Neuronal stem cell (in vitro differentiated cells): ENCODE results near the gene HNRNPC.

Experiments used
- DNase-seq: peaks from one replicate; pipeline ENCODE4 v3.0.0-alpha.2; 2013; ENCODE audit warnings: low spot score
- H2AFZ ChIP-seq: one replicate; pipeline ENCODE4 v1.6.1; 2013; ENCODE audit warnings: mild to moderate bottlenecking, low read length, inconsistent platforms
- H2AK5ac ChIP-seq: 2 replicates; pipeline ENCODE4 v1.6.1; 2013; ENCODE audit warnings: low read depth, mild to moderate bottlenecking, inconsistent platforms, low read length, moderate library complexity, mixed read lengths
- H2BK120ac ChIP-seq: 2 replicates; pipeline ENCODE4 v1.6.1; 2013; ENCODE audit warnings: low read depth, mild to moderate bottlenecking, inconsistent platforms, low read length, moderate library complexity, mixed read lengths
- H2BK12ac ChIP-seq: one replicate; pipeline ENCODE4 v1.6.1; 2013; ENCODE audit warnings: low read length, inconsistent platforms
- H2BK15ac ChIP-seq: 2 replicates; pipeline ENCODE4 v1.6.1; 2013; ENCODE audit warnings: mild to moderate bottlenecking, low read length, inconsistent platforms, mixed read lengths
- H2BK5ac ChIP-seq: one replicate; pipeline ENCODE4 v1.6.1; 2013; ENCODE audit warnings: inconsistent platforms, mild to moderate bottlenecking, low read length, moderate library complexity
- H3K14ac ChIP-seq: one replicate; pipeline ENCODE4 v1.6.1; 2013; ENCODE audit warnings: low read length, inconsistent platforms
- H3K18ac ChIP-seq: 2 replicates; pipeline ENCODE4 v1.6.1; 2013; ENCODE audit warnings: low read length, inconsistent platforms
- H3K23ac ChIP-seq: 2 replicates; pipeline ENCODE4 v1.6.1; 2013; ENCODE audit warnings: low read depth, mild to moderate bottlenecking, mixed read lengths, low read length, inconsistent platforms; ENCODE audit not compliant: poor library complexity
- H3K27ac ChIP-seq: replicated peaks from 3 replicates; pipeline ENCODE4 v1.5.1; 2013; ENCODE audit warnings: low read length, inconsistent platforms
- H3K27me3 ChIP-seq, 3 experiments: 2 replicates each; pipeline ENCODE4 v1.6.1; 2013; ENCODE audit warnings: low read length in 3 of 3, mild to moderate bottlenecking in 2 of 3, inconsistent platforms in 1 of 3, low read depth in 1 of 3, mixed read lengths in 1 of 3, moderate library complexity in 1 of 3; ENCODE audit not compliant: control insufficient read depth in 3 of 3, insufficient read depth in 3 of 3
- H3K36me3 ChIP-seq, 2 donors: replicated peaks in 1 of 2; 2 replicates each; pipeline ENCODE4 v1.6.1; 2013; ENCODE audit warnings: low read length in 2 of 2; ENCODE audit not compliant: control insufficient read depth in 2 of 2, insufficient read depth in 2 of 2
- H3K4ac ChIP-seq: 2 replicates; pipeline ENCODE4 v1.6.1; 2013; ENCODE audit warnings: inconsistent platforms, mild to moderate bottlenecking, low read length, moderate library complexity
- H3K4me1 ChIP-seq, 2 donors: 1 replicate in 1 of 2; 2 replicates in 1 of 2; pipeline ENCODE4 v1.6.1; 2013; ENCODE audit warnings: low read length in 2 of 2, low read depth in 1 of 2; ENCODE audit not compliant: control insufficient read depth in 2 of 2, insufficient read depth in 1 of 2
- H3K4me2 ChIP-seq: one replicate; pipeline ENCODE4 v1.6.1; 2013; ENCODE audit warnings: mild to moderate bottlenecking, low read length, inconsistent platforms; ENCODE audit not compliant: insufficient read depth, poor library complexity, severe bottlenecking
- H3K4me3 ChIP-seq, 2 donors: 2 replicates each; pipeline ENCODE4 v1.5.1; 2013; ENCODE audit warnings: low read length in 2 of 2, mild to moderate bottlenecking in 2 of 2, inconsistent platforms in 1 of 2, moderate library complexity in 1 of 2
- H3K79me1 ChIP-seq: one replicate; pipeline ENCODE4 v1.6.1; 2013; ENCODE audit warnings: low read depth, mild to moderate bottlenecking, inconsistent platforms, low read length, moderate library complexity
- H3K9ac ChIP-seq: one replicate; pipeline ENCODE4 v1.6.1; 2013; ENCODE audit warnings: mild to moderate bottlenecking, low read depth, low read length, inconsistent platforms; ENCODE audit not compliant: poor library complexity
- H3K9me3 ChIP-seq, 2 donors: replicated peaks in 1 of 2; 2 replicates each; pipeline versions ENCODE3 to v1.6.1; 2013; ENCODE audit warnings: low read length in 2 of 2, mild to moderate bottlenecking in 2 of 2, inconsistent platforms in 1 of 2, low read depth in 1 of 2, mixed read lengths in 1 of 2, moderate library complexity in 1 of 2; ENCODE audit not compliant: control insufficient read depth in 2 of 2, insufficient read depth in 1 of 2
- H4K8ac ChIP-seq: one replicate; pipeline ENCODE4 v1.6.1; 2013; ENCODE audit warnings: low read depth, mild to moderate bottlenecking, inconsistent platforms, low read length, moderate library complexity
- H4K91ac ChIP-seq: one replicate; pipeline ENCODE4 v1.6.1; 2013; ENCODE audit warnings: low read length, low read depth, mild to moderate bottlenecking, inconsistent platforms; ENCODE audit not compliant: poor library complexity
- WGBS, 2 donors: extraction: QIAGEN DNeasy Blood & Tissue Kit; methylation state at CpG; one replicate each; pipeline ENCODE4 v1.1.7; 2013; ENCODE audit warnings: missing lambda C conversion rate in 2 of 2, mixed read lengths in 1 of 2; ENCODE audit not compliant: insufficient read length in 2 of 2, insufficient replicate concordance in 1 of 2; ENCODE audit errors: extremely low coverage in 2 of 2; 5-methylcytosine and 5-hydroxymethylcytosine counted together

HNRNPC gene

DNA sequence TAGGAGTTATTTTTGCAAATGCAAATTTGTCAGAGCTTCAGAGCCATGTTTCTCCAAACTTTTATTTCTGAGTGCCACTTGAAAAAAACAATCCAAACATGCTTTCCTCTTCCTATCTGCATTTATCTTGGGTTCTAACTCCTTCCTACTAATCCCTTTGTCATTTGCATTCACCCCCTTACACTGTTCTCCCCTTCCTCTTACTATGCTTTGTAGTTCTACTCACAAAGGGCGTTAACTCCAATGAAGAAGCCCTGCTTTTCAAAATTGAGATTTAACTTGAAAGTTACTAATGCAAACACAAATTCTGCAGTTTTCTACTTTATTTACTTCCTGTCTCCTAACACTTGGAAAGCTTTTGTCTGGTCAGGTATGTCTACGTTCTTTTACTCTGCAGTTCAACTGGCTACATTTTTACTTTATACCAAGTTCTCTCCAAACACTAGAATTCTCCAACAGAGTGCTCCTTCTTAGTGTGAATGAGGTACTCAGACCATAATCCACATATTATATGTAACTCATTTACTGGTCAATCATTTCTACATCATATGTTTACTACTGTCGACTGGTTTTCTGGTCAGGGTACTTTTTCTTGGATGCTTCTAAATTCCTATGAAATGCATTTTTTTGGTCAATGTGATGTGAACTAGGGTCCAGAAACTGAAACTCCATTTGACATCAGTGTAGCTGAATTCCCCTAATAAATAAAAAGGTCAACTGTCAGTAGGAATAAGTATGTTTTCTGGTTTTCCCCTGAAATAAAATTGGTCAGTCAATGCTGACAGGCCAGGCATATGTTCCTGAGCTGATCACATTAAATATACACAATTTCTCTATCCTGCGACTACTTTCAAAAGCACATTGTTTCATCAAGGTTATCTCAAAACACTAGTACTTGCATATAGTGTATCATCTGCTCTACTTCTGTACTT, 62.2 kb downstream of the HNRNPC start:
- Histone ChIP-seq H4K8ac (no peak overlapping the region), H3K9me3 (no peaks in the 10 kb centered on the region)

DNA sequence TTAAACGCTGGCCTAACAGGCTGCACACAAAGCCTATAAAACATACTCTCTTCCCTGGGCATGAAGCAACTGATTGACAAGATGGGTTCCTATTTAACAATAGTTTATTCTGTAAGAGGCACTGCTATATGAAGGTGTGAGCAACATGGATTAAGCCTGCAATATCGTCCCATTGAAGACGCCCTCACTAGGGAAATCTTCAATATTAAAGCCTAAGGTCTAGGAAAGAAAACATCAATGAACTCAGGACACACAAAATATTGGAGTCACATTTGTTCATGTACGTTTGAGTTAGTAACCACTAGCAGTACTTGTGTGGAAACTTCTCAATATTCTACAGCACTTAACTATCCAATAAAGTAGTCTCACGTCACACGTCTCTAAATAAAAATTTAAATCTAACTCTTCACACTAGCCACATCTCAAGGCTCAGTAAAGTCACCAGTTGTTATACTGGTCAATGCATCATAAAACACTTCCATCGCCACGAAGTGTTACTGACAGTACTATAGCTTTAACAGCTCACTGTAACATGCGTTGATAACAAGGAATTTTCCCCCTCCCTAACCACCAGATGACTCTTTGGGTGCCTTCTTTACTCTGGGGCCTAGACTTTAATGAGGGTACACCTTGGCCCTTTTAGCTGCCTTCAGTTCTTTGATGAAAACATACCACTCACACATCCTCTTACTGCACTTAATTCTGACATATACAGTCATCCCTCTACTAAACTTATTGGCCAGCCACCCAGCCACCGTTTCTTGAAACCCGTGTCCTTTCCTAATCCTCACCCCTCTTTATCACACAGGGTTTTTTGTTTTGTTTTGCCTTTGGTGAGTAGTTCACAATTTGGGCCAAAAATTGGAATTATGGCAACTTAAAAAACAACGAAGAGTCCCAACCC, 63.3 kb downstream of the HNRNPC start:
- no peak overlapping the region for H2BK12ac ChIP-seq
- no peak overlapping the region for H4K91ac ChIP-seq
- H3K9ac ChIP-seq = no peak overlapping the region
- H3K4me2 ChIP-seq = no peak overlapping the region
- no peak overlapping the region for H3K4me3 ChIP-seq
- H3K27me3 ChIP-seq = no peaks in the 10 kb centered on the region
- no peaks in the 10 kb centered on the region for H3K79me1 ChIP-seq
- peaks cover 0 to 4% of the 10 kb centered on the region in 2 donors for H3K4me1 ChIP-seq
- H2BK5ac ChIP-seq = no peak overlapping the region
- peaks cover 15 to 87% of the 10 kb centered on the region in 2 donors for H3K36me3 ChIP-seq
- no peak overlapping the region for H2BK15ac ChIP-seq
- H2AK5ac ChIP-seq = no peak overlapping the region
- 100% methylated on average over 2 of the region's 12 CpGs; no CpG with 5 or more reads in 1 of the 2 donors for WGBS, 2 donors
- no peak overlapping the region for H3K14ac ChIP-seq
- no peaks in the 10 kb centered on the region for H3K9me3 ChIP-seq
- no peak overlapping the region for H2BK120ac ChIP-seq
- no peak overlapping the region for H3K4ac ChIP-seq
- no peak overlapping the region for H2AFZ ChIP-seq
- H3K18ac ChIP-seq = no peak overlapping the region
- no peak overlapping the region for H4K8ac ChIP-seq
- DNase-seq = no peak
- no peak overlapping the region for H3K27ac ChIP-seq
- H3K23ac ChIP-seq = no peak overlapping the region

More for the DNA sequence above, 62.2 kb downstream of the HNRNPC start:
- Histone ChIP-seq H3K23ac (no peak overlapping the region), H2BK15ac (no peak overlapping the region), H3K4ac (no peak overlapping the region), H3K18ac (no peak overlapping the region), H4K91ac (no peak overlapping the region), H3K9ac (no peak overlapping the region), H2AK5ac (no peak overlapping the region), H3K36me3 (peaks cover 22 to 95% of the 10 kb centered on the region in 2 donors), H3K27me3 (no peaks in the 10 kb centered on the region), H2BK5ac (no peak overlapping the region), H3K4me3 (no peak overlapping the region), H3K4me2 (no peak overlapping the region), H2BK12ac (no peak overlapping the region), H3K14ac (no peak overlapping the region), H2BK120ac (no peak overlapping the region), H3K79me1 (no peaks in the 10 kb centered on the region), H3K27ac (no peak overlapping the region), H2AFZ (no peak overlapping the region), H3K4me1 (peaks cover 0 to 4% of the 10 kb centered on the region in 2 donors)
- WGBS, 2 donors = no CpG with 5 or more reads among the region's 4 CpGs
- no peak for DNase-seq

DNA sequence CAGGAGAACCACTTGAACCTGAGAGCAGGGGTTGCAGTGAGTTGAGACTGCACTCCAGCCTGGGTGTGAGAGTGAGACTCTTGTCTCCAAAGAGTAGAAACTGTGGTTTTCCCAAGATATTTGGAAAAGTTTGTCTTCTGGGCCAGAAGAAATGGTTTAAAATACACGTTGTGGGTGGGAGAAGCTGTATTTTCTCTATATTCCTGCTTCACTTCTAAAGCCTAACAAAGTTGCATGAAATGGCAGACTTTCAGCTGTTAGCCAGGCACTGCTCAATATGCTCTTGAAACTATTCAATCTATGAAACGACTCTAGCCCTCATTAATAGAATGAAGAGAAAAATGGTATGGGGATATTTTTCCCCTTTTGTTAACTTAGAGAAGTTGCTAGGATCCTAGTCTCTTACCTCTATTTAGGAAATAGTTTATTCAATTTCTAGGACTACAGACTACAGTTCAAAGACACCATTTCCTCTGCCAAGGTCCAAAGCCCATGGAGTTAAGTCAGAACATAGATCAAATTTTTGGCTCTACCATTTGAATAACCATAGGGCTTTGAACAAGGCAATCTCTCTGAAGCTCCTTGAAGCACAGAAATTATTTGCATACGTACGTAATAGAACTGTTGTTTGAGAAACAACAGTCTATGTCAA, 64.1 kb downstream of the HNRNPC start:
- H3K14ac ChIP-seq = no peak overlapping the region
- no peak for DNase-seq
- peaks cover 15 to 83% of the 10 kb centered on the region in 2 donors for H3K36me3 ChIP-seq
- no peak overlapping the region for H2BK5ac ChIP-seq
- no peak overlapping the region for H4K8ac ChIP-seq
- H2BK15ac ChIP-seq = no peak overlapping the region
- H3K9ac ChIP-seq = no peak overlapping the region
- H3K23ac ChIP-seq = no peak overlapping the region
- H3K4me1 ChIP-seq = peaks cover 0 to 4% of the 10 kb centered on the region in 2 donors
- no peaks in the 10 kb centered on the region for H3K27me3 ChIP-seq
- H2AK5ac ChIP-seq = no peak overlapping the region
- H2BK120ac ChIP-seq = no peak overlapping the region
- H2BK12ac ChIP-seq = no peak overlapping the region
- H3K18ac ChIP-seq = no peak overlapping the region
- no CpG with 5 or more reads among the region's 4 CpGs for WGBS, 2 donors
- no peak overlapping the region for H3K4me2 ChIP-seq
- no peak overlapping the region for H4K91ac ChIP-seq
- H3K4ac ChIP-seq = no peak overlapping the region
- H3K27ac ChIP-seq = no peak overlapping the region
- no peaks in the 10 kb centered on the region for H3K9me3 ChIP-seq
- no peak overlapping the region for H3K4me3 ChIP-seq
- H3K79me1 ChIP-seq = no peaks in the 10 kb centered on the region
- H2AFZ ChIP-seq = no peak overlapping the region
